Measurements from ENCODE around the gene HEG1.

Gene HEG1

GRCh38 chr3:125006291-125006731, 49.5 kb downstream of the HEG1 start:
- no peak for DNase-seq

- no peak for DNase-seq
These were observed 50.1 kb downstream of the HEG1 start for GRCh38 chr3:125005676-125006075.

- no peak for DNase-seq
These were observed 50.6 kb downstream of the HEG1 start for GRCh38 chr3:125005222-125005621.

- DNase-seq: no peak
These were observed 51.8 kb downstream of the HEG1 start for GRCh38 chr3:125003859-125004595.

- no peak for DNase-seq
These were observed 52.4 kb downstream of the HEG1 start for GRCh38 chr3:125003369-125003853.

- no peak for DNase-seq
These were observed 53.1 kb downstream of the HEG1 start for GRCh38 chr3:125002414-125003368.

- DNase-seq: no peak
These were observed 54.0 kb downstream of the HEG1 start for GRCh38 chr3:125001557-125002413.

GRCh38 chr3:125000661-125001060, 55.1 kb downstream of the HEG1 start:
- DNase-seq: no peak

GRCh38 chr3:124999897-125000435, 55.8 kb downstream of the HEG1 start:
- DNase-seq: no peak

GRCh38 chr3:124999317-124999716, 56.5 kb downstream of the HEG1 start:
- DNase-seq: no peak

GRCh38 chr3:124998247-124998630, 57.6 kb downstream of the HEG1 start:
- DNase-seq: no peak

- DNase-seq: no peak
These were observed 58.2 kb downstream of the HEG1 start for GRCh38 chr3:124997303-124998246.

GRCh38 chr3:124995460-124995994, 60.3 kb downstream of the HEG1 start:
- DNase-seq: peak; percentile 17 to 29

- no peak for DNase-seq
These were observed 62.3 kb downstream of the HEG1 start for GRCh38 chr3:124993466-124993865.

GRCh38 chr3:124992041-124992440, 63.8 kb downstream of the HEG1 start:
- no peak for DNase-seq

GRCh38 chr3:124986192-124987143, 69.3 kb downstream of the HEG1 start:
- DNase-seq: no peak

GRCh38 chr3:124985349-124985748, 70.4 kb downstream of the HEG1 start:
- no peak for DNase-seq

GRCh38 chr3:124984754-124985153, 71.0 kb downstream of the HEG1 start:
- no peak for DNase-seq

GRCh38 chr3:124982855-124983254, 72.9 kb downstream of the HEG1 start:
- DNase-seq: no peak

- DNase-seq: no peak
These were observed 74.3 kb downstream of the HEG1 start for GRCh38 chr3:124981472-124981871.

Measured in activated CD4-positive, alpha-beta T cell treated with anti-CD3 and anti-CD28 coated beads, Interleukin-2, amount 50 U/mL, for 4 hours (primary cell).